ENCODE results near the gene PTP4A2.

GRCh38 chr1:31951276-31951675 lies 13.1 kb upstream of the PTP4A2 start:
- TF ChIP-seq CTCF (IDR thresholded peaks at IDR 0.05), result no peak
- no peak for TF ChIP-seq POLR2A (IDR thresholded peaks at IDR 0.05)

Data from tibial nerve (tissue), 3 donors.